Activated CD8-positive, alpha-beta memory T cell treated with anti-CD3 and anti-CD28 coated beads for 24 hours (primary cell): ENCODE results near the gene TAS2R1.
"Not testable (repeated sequence)": the region's sequence is repeated elsewhere in the genome, so short reads cannot be mapped to it uniquely, and the experiment has no call there.

Source experiments
- DNase-seq: peaks from one replicate; pipeline ENCODE4 v3.0.0-alpha.2; 2020

The TAS2R1 gene

DNA sequence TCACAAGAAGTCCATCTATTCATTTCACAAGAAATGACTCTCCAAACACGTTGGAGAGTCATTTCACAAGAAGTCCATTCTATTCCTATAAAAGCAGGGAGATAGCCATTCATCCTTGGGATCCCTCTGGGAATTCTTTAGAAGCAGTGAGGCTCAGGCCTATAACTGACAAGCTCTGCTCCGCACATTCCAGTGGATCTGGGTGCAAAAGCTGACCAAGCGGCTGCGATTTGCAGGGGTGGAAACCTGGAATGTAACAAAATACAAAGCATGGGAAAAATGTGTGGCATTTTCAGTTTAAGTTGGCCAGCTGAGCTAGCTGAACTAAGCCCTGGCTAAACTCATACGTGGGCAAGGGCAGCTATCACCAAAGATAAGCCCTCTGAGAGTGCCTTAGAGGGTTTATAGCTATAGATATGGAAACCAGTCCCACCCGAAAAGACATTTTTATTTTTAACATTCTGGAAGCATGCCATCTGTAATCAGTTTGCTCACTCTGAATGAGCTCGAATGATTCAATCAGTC, 8.7 kb downstream of the TAS2R1 start:
- no peak for DNase-seq

DNA sequence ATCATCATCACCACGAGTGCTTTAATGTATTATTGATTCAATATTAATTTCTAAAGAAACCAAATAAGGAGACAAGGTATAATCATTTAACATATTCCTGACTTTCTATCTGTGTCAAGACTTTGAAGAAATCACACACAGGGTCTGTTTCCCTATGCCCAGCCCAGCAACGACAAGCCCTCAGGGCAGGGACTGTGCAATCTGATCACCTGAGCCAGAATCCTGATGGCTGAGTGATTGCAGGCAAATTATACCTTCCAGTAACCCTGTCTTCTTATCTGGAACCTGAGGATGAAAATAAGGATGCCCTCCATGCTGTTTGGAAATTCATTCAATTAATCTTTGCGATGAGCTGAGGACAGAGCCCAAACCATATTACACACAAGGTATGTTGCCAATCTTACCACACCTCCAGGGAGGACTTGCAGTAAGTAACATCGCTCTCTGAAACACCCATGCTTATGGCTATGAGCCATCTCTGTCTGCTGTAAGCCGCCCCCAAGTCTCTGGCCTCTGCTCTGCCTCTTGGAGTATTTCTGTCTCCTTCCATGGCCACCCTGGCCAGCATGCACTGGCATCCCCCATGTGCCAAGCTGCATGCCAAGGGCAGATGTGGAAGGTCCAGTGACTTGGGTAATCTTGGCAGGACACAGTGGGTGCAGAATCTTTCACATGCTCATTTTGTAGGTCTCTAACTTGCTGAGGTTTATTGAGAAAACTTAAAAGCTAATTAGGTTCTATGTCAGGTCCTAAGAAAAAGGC, 10.6 kb downstream of the TAS2R1 start:
- no peak for DNase-seq

DNA sequence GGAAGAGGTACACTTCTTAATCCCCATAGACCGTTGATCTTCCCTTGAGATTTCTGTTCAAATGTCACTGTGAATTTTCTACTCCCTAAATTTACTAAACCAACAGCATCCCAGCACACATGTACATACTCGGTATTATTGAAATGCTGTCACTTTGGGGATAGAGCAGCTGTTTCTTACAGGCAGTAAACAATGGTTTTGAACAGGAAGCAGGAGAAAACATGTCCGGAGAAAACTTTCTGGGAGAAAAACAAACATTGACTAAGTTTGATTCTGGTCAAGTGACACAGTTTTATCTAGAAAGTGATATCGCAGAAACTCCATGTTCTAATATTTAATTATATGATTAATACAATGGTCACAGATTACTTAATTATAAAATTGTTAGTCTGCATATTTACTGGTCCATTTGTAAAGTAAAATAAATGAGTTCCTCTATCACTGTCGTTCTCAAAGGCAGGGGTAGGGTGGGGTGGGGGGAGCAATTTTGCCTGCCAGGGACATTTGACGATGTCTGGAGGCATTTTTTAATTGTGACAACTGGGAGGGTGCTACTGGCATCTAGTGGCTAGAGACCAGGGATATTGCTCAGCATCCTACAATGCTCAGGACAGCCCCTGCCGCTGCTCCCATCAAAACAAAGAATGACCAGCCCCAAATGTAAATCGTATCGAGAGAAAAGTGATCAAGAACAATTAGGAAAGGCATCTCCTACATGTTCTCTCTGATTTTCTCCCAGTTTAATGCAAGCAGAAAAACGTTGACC, 12.2 kb downstream of the TAS2R1 start:
- no peak for DNase-seq

DNA sequence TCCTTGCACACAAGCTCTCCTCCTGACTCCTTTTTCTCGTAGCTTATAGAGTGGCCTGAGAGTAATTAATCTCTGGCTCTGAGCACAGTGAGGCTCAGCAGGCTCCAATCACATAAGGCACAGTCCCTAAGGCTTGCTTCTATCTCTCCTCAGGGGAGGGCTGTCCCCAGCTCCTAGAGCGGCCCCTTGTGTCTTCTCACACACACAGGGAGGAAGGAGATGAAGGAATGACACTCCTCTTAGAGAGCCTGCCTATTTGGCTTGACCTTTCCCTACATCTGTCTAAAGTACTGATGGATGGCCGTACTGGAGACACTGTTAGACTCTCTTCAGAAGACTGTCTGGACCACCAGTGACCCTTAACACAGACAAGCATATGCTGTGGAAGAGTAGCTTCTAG, 12.9 kb downstream of the TAS2R1 start:
- DNase-seq: no peak

GRCh38 chr5:9615331-9615730, 14.8 kb downstream of the TAS2R1 start:
- DNase-seq: no peak

DNA sequence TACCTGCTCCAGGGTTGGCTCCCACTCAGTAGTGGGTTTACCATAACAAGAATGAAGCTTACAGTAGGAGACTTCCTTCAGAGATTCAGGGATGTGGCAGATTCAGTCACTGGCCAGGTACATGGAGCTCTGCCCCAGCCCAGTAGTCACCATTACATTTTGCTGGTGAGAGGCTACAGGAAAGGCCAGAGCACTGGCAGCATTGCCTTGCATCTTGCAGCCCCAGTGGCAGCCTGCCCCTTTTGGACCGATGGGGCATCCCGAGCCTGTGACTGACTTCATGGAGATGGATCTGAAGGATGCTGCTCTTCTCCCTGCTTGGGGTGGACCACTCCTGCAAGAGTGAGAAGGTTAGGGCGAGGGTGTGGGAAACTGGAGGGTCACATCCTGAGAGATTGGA, 16.8 kb downstream of the TAS2R1 start:
- DNase-seq: no peak

GRCh38 chr5:9610969-9611368, 19.2 kb downstream of the TAS2R1 start:
- DNase-seq: no peak

GRCh38 chr5:9610364-9610763, 19.8 kb downstream of the TAS2R1 start:
- no peak for DNase-seq

- DNase-seq: no peak
Measured at GRCh38 chr5:9608093-9608492, 22.1 kb downstream of the TAS2R1 start.

DNA sequence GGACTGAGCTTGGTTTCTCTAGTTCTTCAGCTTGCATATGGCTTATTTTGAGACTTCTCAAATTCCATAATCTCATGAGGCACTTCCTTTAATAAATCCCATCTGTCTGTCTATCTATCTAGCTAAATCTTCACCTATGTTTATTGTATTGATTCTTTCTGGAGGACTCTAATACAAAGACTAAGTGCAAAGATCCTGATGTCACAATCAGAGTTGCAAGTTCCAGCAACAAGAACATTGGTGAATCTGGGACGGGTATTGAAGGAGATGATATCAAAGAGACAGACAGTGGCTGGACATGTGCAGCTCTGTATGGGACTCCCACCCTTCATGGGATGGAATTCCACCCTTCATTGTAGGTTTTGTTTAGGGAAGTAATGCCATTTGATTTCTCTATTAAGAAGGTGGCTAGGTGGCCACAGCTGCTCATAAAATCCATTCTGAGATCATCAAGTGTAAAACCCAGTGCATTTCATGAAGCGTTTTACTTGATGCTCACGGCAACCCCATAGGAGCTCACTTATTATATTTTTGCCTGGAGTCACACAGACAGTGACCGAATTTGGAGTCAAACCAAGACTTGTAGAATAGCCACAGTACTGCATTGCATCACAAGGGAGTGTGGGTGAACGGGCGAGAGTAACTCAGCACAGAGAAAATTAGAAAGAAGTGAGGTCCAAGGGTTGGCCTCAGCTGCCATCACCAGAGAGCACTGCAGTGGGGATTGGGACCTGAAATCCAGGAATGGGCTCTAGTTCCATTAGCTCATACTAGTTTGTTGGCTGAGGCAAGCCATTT, 24.9 kb downstream of the TAS2R1 start:
- DNase-seq: no peak

- DNase-seq: no peak
Measured at GRCh38 chr5:9604416-9604815, 25.7 kb downstream of the TAS2R1 start.

- DNase-seq: no peak
Measured at GRCh38 chr5:9601055-9601739, 29.0 kb downstream of the TAS2R1 start.

GRCh38 chr5:9599391-9599790, 30.8 kb downstream of the TAS2R1 start:
- DNase-seq: no peak

DNA sequence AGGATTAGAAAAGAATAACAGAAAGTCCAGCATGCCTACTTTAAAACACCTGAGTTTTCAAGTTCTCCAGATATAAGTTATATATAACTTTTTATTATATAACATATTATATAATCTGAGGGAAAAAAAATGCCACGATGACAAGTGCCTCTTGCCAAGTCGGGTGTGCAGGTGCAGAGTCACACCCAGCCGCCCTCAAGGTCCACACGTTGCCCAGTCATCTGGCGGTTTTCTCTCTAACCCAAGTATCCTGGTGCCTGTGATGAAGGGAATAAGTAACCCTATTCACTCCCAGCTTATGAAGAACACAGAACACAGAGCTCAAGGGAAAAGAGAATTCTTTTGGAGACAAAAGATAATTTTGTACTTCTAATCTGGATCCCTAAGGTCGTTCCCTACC, 31.8 kb downstream of the TAS2R1 start:
- DNase-seq: not testable (repeated sequence)

GRCh38 chr5:9597322-9597721, 32.8 kb downstream of the TAS2R1 start:
- not testable (repeated sequence) for DNase-seq

GRCh38 chr5:9596824-9597223, 33.3 kb downstream of the TAS2R1 start:
- no peak for DNase-seq

DNA sequence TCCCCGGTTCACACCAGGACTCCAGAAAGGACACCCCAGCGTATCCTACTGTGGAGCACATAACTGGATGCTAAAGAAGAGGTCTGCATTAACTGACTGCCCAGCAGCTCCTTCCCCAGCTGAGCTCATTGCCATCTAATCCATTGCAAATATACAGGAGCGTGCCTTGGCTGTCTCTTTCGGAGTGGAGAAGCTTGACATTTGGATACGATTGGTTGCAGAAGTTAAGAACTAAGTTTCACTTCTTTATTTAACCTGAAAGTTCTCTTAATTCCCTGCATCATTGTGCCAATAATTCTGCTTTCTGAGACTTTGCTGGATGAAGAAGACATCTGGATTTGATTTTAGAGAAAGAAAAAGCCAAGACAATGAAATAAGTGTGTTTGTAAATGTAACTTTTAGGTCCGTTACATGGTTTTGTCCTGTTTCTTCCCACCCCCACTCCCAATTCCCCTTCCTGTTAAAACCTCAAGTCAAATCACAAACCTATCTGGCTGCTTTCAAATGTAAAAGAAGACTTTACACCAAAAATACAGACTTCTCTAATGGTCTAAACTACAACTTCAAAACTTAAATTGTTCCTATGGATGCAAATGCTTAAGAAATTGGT, 33.9 kb downstream of the TAS2R1 start:
- no peak for DNase-seq

DNA sequence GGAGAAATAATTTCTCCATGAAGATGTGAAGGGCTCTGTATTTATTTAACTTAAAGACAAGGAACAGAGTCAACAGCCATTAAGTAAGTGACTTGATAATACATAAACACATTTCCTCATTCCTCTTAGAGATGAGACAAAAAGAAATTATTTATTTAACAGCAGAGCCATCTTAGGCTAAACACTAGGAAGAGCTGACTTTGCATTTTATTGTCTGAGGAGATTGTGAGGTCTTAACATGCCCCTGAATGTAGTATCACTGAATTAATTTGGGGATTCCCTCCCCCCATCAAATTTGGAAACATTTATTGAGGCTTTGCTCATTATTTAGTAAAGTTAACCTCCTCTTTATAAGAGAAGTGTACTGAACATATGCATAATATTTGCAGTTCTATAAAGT, 35.2 kb downstream of the TAS2R1 start:
- no peak for DNase-seq

- no peak for DNase-seq
Measured at GRCh38 chr5:9589049-9589835, 40.9 kb downstream of the TAS2R1 start.

DNA sequence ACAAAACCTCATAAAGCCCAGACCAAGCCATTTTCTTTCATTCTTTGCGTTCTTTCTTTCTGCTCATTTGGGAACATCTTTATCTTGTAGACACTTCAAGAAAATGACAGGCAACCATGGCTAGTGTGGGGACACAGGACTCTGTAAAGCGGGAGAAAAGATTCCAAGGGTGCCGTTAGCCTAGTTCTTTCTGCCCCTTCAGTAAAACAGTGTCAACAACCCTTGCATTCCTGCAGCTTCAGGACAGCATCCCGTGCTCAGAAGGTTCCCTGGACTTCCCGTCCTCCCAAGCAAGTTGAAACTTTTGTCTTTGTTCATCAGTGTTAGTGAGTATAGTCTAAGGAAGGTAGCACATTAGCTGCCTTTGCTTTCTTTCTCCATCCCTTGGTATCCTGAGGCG, 41.9 kb downstream of the TAS2R1 start:
- DNase-seq: no peak

DNA sequence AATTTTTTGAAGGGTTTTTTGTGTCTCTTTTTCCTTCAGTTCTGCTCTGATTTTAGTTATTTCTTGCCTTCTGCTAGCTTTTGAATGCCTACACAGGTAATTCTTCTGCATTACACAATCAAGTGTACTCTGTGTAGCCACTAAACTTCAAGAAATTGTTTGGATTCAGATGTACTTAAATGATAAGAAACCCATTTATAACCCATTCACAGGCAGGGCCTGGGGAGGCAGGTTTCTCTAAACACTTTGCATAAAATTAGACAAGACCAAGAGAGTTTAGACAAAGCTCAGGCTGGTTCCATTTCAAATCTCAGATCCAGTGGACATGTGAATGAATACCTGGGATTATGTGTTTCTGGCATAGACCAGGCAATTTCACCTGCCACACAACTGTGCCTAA, 43.0 kb downstream of the TAS2R1 start:
- DNase-seq: no peak

GRCh38 chr5:9582406-9582805, 47.7 kb downstream of the TAS2R1 start:
- DNase-seq: no peak
